ENCODE results near the gene STMN1.

GRCh38 chr1:25929016-25929415 is 22.8 kb upstream of the STMN1 start:
- TF ChIP-seq, protein P1, sequence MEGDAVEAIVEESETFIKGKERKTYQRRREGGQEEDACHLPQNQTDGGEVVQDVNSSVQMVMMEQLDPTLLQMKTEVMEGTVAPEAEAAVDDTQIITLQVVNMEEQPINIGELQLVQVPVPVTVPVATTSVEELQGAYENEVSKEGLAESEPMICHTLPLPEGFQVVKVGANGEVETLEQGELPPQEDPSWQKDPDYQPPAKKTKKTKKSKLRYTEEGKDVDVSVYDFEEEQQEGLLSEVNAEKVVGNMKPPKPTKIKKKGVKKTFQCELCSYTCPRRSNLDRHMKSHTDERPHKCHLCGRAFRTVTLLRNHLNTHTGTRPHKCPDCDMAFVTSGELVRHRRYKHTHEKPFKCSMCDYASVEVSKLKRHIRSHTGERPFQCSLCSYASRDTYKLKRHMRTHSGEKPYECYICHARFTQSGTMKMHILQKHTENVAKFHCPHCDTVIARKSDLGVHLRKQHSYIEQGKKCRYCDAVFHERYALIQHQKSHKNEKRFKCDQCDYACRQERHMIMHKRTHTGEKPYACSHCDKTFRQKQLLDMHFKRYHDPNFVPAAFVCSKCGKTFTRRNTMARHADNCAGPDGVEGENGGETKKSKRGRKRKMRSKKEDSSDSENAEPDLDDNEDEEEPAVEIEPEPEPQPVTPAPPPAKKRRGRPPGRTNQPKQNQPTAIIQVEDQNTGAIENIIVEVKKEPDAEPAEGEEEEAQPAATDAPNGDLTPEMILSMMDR (conservative IDR thresholded peaks at IDR 0.05; ENCODE audit: low read depth, low read length) = no peak
- no peak for TF ChIP-seq EZH2 (IDR thresholded peaks at IDR 0.05; ENCODE audit: borderline replicate concordance, low read depth, low read length, poor library complexity, severe bottlenecking)
